HCT116 (cell line): ENCODE results near the gene SCRN2. TPM values are rescaled to one million over a fixed set of nuclear protein-coding genes. Genes with fewer than 3 reads are reported as not detected.

Source experiments
- ATAC-seq: fragments of 200-7000 bp; cut with Tn5 transposase; 2 replicates; pipeline ENCODE4 v1.9.1; 2020; ENCODE audit warnings: mild to moderate bottlenecking, moderate library complexity
- BruUV-seq: library from RNA; stranded (reverse); fragments of 400-500 nt; replicated peaks from 2 replicates; lab custom pipeline; 2021; lab: Mats Ljungman, UMichigan
- CTCF ChIA-PET: fragments of 300-600 bp; sonication (Branson Sonifier 250); formaldehyde crosslinking; loops from one replicate; lab custom pipeline; 2021; ENCODE audit warnings: antibody characterized with exemption; lab: Charles Lee
- POLR2A ChIA-PET: fragments of 300-600, 350-600 bp; sonication (Branson Sonifier 250); formaldehyde crosslinking; loops from one replicate; lab custom pipeline; 2021; ENCODE audit warnings: antibody characterized with exemption; lab: Charles Lee
- RAD21 ChIA-PET, 2 experiments: fragments of 300-600 bp; sonication (Branson Sonifier 250); formaldehyde crosslinking; loops; one replicate each; lab custom pipeline; 2023; ENCODE audit warnings: low total read pairs in 2 of 2; ENCODE audit not compliant: uncharacterized antibody in 2 of 2, unreplicated experiment in 2 of 2, low non-redundant PET in 1 of 2; lab: Charles Lee
- DNase-seq: peaks from one replicate; pipeline ENCODE4 v3.0.0-alpha.2; 2010; ENCODE audit warnings: low read depth, low spot score
- H2AFZ ChIP-seq: fragments of 200-600 bp; shearing (Covaris generic), sonication (generic); 2 replicates; pipeline ENCODE4 v1.6.1; 2017; ENCODE audit warnings: low read depth, mixed run types, mixed read lengths, antibody characterized with exemption, low read length; ENCODE audit not compliant: poor library complexity, severe bottlenecking
- H3K27ac ChIP-seq: 2 replicates; pipeline ENCODE4 v1.5.1; 2012; ENCODE audit warnings: low read depth, low read length
- H3K27me3 ChIP-seq: fragments of 200-600 bp; sonication (generic); 2 replicates; pipeline ENCODE4 v1.6.1; 2016; ENCODE audit warnings: mixed run types, low read length, mixed read lengths; ENCODE audit not compliant: insufficient read depth
- H3K36me3 ChIP-seq, 2 experiments: fragments of 200-500 bp in 1 of 2; fragments of 200-600 bp in 1 of 2; sonication (Bioruptor generic) in 1 of 2; sonication (generic) in 1 of 2; 2 replicates each; pipeline versions ENCODE4 v1.5.1 to v1.6.1; 2014 to 2016; ENCODE audit warnings: low read length in 2 of 2, inconsistent platforms in 1 of 2, mixed read lengths in 1 of 2, mixed run types in 1 of 2; ENCODE audit not compliant: insufficient read depth in 2 of 2, control insufficient read depth in 1 of 2
- H3K4me1 ChIP-seq, 2 experiments: fragments of 200-600 bp in 1 of 2; sonication (generic) in 1 of 2; 2 replicates each; pipeline versions ENCODE4 v1.5.1 to v1.6.1; 2012 to 2017; ENCODE audit warnings: low read length in 2 of 2, inconsistent platforms in 1 of 2, mild to moderate bottlenecking in 1 of 2, mixed read lengths in 1 of 2, mixed run types in 1 of 2, moderate library complexity in 1 of 2; ENCODE audit not compliant: insufficient read depth in 2 of 2, control insufficient read depth in 1 of 2
- H3K4me2 ChIP-seq: fragments of 200-600 bp; sonication (generic); 2 replicates; pipeline ENCODE4 v1.6.1; 2017; ENCODE audit warnings: mixed run types, low read length, mixed read lengths
- H3K4me3 ChIP-seq, 2 experiments: fragments of 200-600 bp in 1 of 2; sonication (generic) in 1 of 2; replicated peaks in 1 of 2; 2 replicates each; pipeline ENCODE4 v1.5.1; 2011 to 2016; ENCODE audit warnings: low read length in 2 of 2, control low read depth in 1 of 2, low read depth in 1 of 2, mild to moderate bottlenecking in 1 of 2, mixed read lengths in 1 of 2, mixed run types in 1 of 2
- H3K79me2 ChIP-seq: fragments of 200-600 bp; sonication (generic); 2 replicates; pipeline ENCODE4 v1.6.1; 2017; ENCODE audit warnings: mild to moderate bottlenecking, mixed run types, low read length, moderate library complexity, mixed read lengths; ENCODE audit not compliant: insufficient read depth
- H3K9ac ChIP-seq: fragments of 200-600 bp; sonication (generic); 2 replicates; pipeline ENCODE4 v1.6.1; 2016; ENCODE audit warnings: low read length, mixed read lengths
- H3K9me2 ChIP-seq: fragments of 200-600 bp; sonication (generic), shearing (Covaris generic); 2 replicates; pipeline ENCODE4 v1.6.1; 2017; ENCODE audit warnings: mixed run types, mild to moderate bottlenecking, moderate library complexity; ENCODE audit not compliant: insufficient read depth
- H3K9me3 ChIP-seq, 2 experiments: fragments of 200-500 bp in 1 of 2; fragments of 200-600 bp in 1 of 2; sonication (Bioruptor generic) in 1 of 2; sonication (generic) in 1 of 2; 2 replicates each; pipeline ENCODE4 v1.6.1; 2014 to 2017; ENCODE audit warnings: low read length in 2 of 2, mixed read lengths in 2 of 2, inconsistent platforms in 1 of 2, low read depth in 1 of 2, mild to moderate bottlenecking in 1 of 2, mixed run types in 1 of 2, moderate library complexity in 1 of 2; ENCODE audit not compliant: control insufficient read depth in 1 of 2, insufficient read depth in 1 of 2
- H4K20me1 ChIP-seq: fragments of 200-600 bp; sonication (generic), shearing (Covaris generic); 2 replicates; pipeline ENCODE4 v1.6.1; 2017; ENCODE audit warnings: mixed run types, mild to moderate bottlenecking, moderate library complexity; ENCODE audit not compliant: insufficient read depth
- ATF3 ChIP-seq: IDR thresholded peaks from 2 replicates; pipeline ENCODE4 v1.6.1; 2012
- CEBPB ChIP-seq: IDR thresholded peaks from 2 replicates; pipeline ENCODE4 v1.6.1; 2012; ENCODE audit warnings: low read depth
- CTCF ChIP-seq, 3 experiments: fragments of 200-600 bp in 1 of 3; sonication (generic) in 1 of 3; IDR thresholded peaks in 2 of 3; conservative IDR thresholded peaks in 1 of 3; 2 replicates each; pipeline ENCODE4 v1.5.1; 2012 to 2017; ENCODE audit warnings: low read depth in 2 of 3, low read length in 2 of 3, antibody characterized with exemption in 1 of 3, borderline replicate concordance in 1 of 3, control low read depth in 1 of 3, mild to moderate bottlenecking in 1 of 3, mixed read lengths in 1 of 3, mixed run types in 1 of 3, moderate library complexity in 1 of 3; ENCODE audit not compliant: insufficient read depth in 1 of 3
- ELF1 ChIP-seq: IDR thresholded peaks from 2 replicates; pipeline ENCODE4 v1.6.1; 2012; ENCODE audit warnings: low read depth, borderline replicate concordance
- EZH2 ChIP-seq: fragments of 200-600 bp; sonication (generic); IDR thresholded peaks from 2 replicates; pipeline ENCODE4 v1.6.1; 2017; ENCODE audit warnings: antibody characterized with exemption, mixed run types
- FOSL1 ChIP-seq: IDR thresholded peaks from 2 replicates; pipeline ENCODE4 v1.6.1; 2012; ENCODE audit warnings: low read depth
- MAX ChIP-seq: IDR thresholded peaks from 2 replicates; pipeline ENCODE4 v1.6.1; 2012
- POLR2AphosphoS5 ChIP-seq: IDR thresholded peaks from 2 replicates; pipeline ENCODE4 v1.6.1; 2011; ENCODE audit warnings: mild to moderate bottlenecking, low read depth, low read length, moderate library complexity
- RAD21 ChIP-seq: IDR thresholded peaks from 2 replicates; pipeline ENCODE4 v1.6.1; 2012; ENCODE audit warnings: low read depth, mild to moderate bottlenecking
- REST ChIP-seq: IDR thresholded peaks from 2 replicates; pipeline ENCODE4 v1.6.1; 2012; ENCODE audit warnings: low read depth
- SP1 ChIP-seq: IDR thresholded peaks from 2 replicates; pipeline ENCODE4 v1.6.1; 2012; ENCODE audit warnings: low read depth
- TCF7L2 ChIP-seq: IDR thresholded peaks from 2 replicates; pipeline ENCODE4 v1.7.0; 2011; ENCODE audit warnings: borderline replicate concordance, inconsistent platforms; ENCODE audit not compliant: insufficient read depth, insufficient read length; ENCODE audit errors: extremely low read depth
- YY1 ChIP-seq: IDR thresholded peaks from 2 replicates; pipeline ENCODE4 v1.6.1; 2011; ENCODE audit warnings: low read length, low read depth, moderate library complexity, mild to moderate bottlenecking; ENCODE audit not compliant: insufficient replicate concordance; ENCODE audit errors: extremely low read depth
- ZBTB33 ChIP-seq: IDR thresholded peaks from 2 replicates; pipeline ENCODE4 v1.6.1; 2011; ENCODE audit warnings: mild to moderate bottlenecking, low read length, moderate library complexity; ENCODE audit not compliant: insufficient replicate concordance; ENCODE audit errors: extremely low read depth
- ZNF274 ChIP-seq: fragments of 200-500 bp; sonication (Bioruptor generic); IDR thresholded peaks from 2 replicates; pipeline ENCODE4 v1.6.1; 2014; ENCODE audit warnings: mild to moderate bottlenecking, low read depth, low read length, inconsistent platforms
- intact Hi-C: fragments of 100-400 bp; cut with micrococcal nuclease; formaldehyde crosslinking; loops from 2 replicates; pipeline ENCODE4 v1.10.0; 2022
- total RNA-seq: library from RNA; stranded (reverse); gene quantifications from one replicate; pipeline ENCODE4 v1.2.1, GENCODE V29; 2021; ENCODE audit not compliant: unreplicated experiment

Gene SCRN2
- total RNA-seq, 1 experiment from 2014 or later = 53.2 TPM

- H3K4me2 ChIP-seq = peak overlapping the region; percentile 65
- no peak overlapping the region for H3K27ac ChIP-seq
- no peaks in the 10 kb centered on the region for H3K9me2 ChIP-seq
- intact Hi-C loops = no loop called here
- H2AFZ ChIP-seq = no peak overlapping the region
- no peaks in the 10 kb centered on the region for H4K20me1 ChIP-seq
- no peak for ATAC-seq
- no peak overlapping the region for H3K4me3 ChIP-seq
- H3K9me3 ChIP-seq = no peaks in the 10 kb centered on the region
- no peaks in the 10 kb centered on the region for H3K36me3 ChIP-seq
- no peaks in the 10 kb centered on the region for H3K79me2 ChIP-seq
- RAD21 ChIA-PET = no interaction called here
- no peak for DNase-seq
- CTCF ChIA-PET = interaction anchor here (0.9 to 2.9 kb wide), 5 partner anchors 11 to 139 kb away, joined by 3 to 12 read pairs (median 7); partner anchors contain the start of gene SCRN2
- no peaks in the 10 kb centered on the region for H3K27me3 ChIP-seq
- peak overlapping the region; percentile 8; the same call in 1 of the 2 replicates for H3K9ac ChIP-seq
- peaks cover 2 to 34% of the 10 kb centered on the region in 2 experiments for H3K4me1 ChIP-seq
- no TSS peak for BruUV-seq
- POLR2A ChIA-PET = no interaction called here
- TF ChIP-seq EZH2 (no peak), POLR2AphosphoS5 (no peak), CEBPB (no peak), REST (no peak), ZNF274 (no peak), ATF3 (no peak), FOSL1 (no peak), ZBTB33 (no peak), RAD21 (no peak), YY1 (no peak), CTCF (IDR thresholded peaks at IDR 0.05 in 2 of 3, conservative IDR thresholded peaks at IDR 0.05 in 1 of 3; ENCODE audit: borderline replicate concordance in 1 of 3, insufficient read depth in 1 of 3, low read depth in 2 of 3, low read length in 2 of 3) (no peak), ELF1 (no peak), TCF7L2 (no peak), MAX (no peak), SP1 (no peak)
- TF ChIP-seq, all 23 proteins: peak for 0
Observed at GRCh38 chr17:47879028-47879585, 38.0 kb upstream of the SCRN2 start.
